NT2/D1 (cell line): ENCODE measurements around the gene KIDINS220.

Experiments used
- DNase-seq: peaks from one replicate; pipeline ENCODE4 v3.0.0-alpha.2; 2011; ENCODE audit warnings: low read depth, low spot score
- H3K27me3 ChIP-seq: 2 replicates; pipeline ENCODE4 v1.6.0; 2011; ENCODE audit warnings: mild to moderate bottlenecking; ENCODE audit not compliant: insufficient read length, insufficient read depth
- H3K36me3 ChIP-seq: 2 replicates; pipeline ENCODE4 v1.6.1; 2011; ENCODE audit warnings: mild to moderate bottlenecking, low read length, mixed read lengths; ENCODE audit not compliant: insufficient read depth, insufficient read length
- H3K4me1 ChIP-seq: 2 replicates; pipeline ENCODE4 v1.5.1; 2011; ENCODE audit not compliant: insufficient read depth, insufficient read length
- H3K4me3 ChIP-seq: 2 replicates; pipeline ENCODE4 v1.5.1; 2011; ENCODE audit warnings: low read depth; ENCODE audit not compliant: insufficient read length
- H3K9ac ChIP-seq: 2 replicates; pipeline ENCODE4 v1.6.0; 2011; ENCODE audit warnings: low read depth; ENCODE audit not compliant: insufficient read length
- H3K9me3 ChIP-seq: 2 replicates; pipeline ENCODE4 v1.5.1; 2011; ENCODE audit warnings: mild to moderate bottlenecking, low read length; ENCODE audit not compliant: insufficient read depth
- SUZ12 ChIP-seq: IDR thresholded peaks from 2 replicates; pipeline ENCODE4 v1.6.1; 2011; ENCODE audit not compliant: insufficient read length, insufficient read depth; ENCODE audit errors: extremely low read depth
- YY1 ChIP-seq: IDR thresholded peaks from 2 replicates; pipeline ENCODE4 v1.6.1; 2011; ENCODE audit not compliant: insufficient read length, insufficient read depth
- ZNF274 ChIP-seq: IDR thresholded peaks from 2 replicates; pipeline ENCODE4 v1.6.1; 2011; ENCODE audit warnings: mild to moderate bottlenecking, low read depth, low read length

Gene KIDINS220

DNA sequence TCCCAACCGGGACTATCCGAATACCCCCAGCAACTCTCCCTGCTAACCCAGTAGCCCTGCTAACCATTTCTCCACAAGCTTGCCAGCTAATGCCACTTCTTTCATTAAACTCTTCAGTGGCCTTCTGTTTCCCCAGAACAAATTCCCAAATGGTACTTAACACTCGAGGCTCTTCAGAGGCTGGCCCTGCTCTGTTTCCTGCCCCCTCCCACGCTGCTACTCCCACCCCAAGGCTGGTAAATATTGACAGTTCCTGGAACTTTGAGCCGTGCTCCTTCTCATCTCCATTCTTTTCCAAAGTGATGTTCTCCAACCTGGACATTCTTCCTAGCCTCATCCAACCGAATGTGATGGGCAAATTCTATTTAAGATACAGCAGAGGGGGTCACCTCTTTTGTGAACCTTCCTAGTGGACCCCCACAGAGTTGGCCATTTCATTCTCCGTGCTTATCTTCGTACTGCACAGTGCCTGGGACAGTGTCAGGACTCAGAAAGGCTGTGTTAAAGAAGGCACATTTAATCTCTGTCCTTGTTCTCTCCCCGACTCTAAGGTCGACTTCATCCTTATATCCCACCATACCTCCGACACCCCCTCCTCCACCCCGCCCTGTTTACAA is 3.2 kb upstream of the KIDINS220 start:
- Histone ChIP-seq H3K36me3 (no peaks in the 10 kb centered on the region), H3K4me1 (no peaks in the 10 kb centered on the region), H3K9ac (no peak overlapping the region), H3K27me3 (no peaks in the 10 kb centered on the region), H3K9me3 (no peaks in the 10 kb centered on the region), H3K4me3 (no peak overlapping the region)
- TF ChIP-seq YY1 (no peak), ZNF274 (no peak), SUZ12 (no peak)
- DNase-seq: no peak

DNA sequence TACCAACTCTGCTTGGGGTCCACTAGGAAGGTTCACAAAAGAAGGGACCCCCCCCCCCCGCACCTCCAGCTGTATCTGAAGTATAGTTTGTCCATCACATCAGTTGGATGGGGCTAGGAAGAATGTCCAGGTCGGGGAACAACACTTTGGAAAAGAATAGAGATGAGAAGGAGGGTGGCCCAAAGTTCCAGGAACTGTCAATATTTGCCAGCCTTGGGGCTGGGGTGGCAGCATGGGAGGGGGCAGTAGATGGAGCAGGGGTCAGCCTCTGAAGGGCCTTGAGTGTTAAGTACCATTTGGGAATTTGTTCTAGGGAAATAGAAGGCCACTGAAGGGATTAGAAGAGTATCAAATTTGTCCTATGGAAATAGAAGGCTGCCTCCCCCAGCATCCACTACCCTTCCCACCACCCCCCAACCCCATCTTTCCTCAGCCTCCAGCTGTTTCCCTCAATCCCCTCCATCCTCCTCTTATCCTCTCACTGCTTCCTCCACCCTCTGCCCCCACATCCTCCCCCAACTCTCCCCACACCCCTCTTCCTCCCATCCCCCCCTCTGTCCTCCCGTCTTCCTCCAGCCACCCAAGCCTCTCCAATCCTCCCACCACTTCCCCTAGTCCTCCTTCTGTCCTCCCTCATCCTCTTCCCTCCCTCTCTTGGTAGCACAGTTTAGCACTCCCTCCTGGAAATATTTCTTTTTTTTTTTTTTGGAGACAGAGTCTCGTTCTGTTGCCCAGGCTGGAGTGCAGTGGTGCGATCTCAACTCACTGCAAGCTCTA is 2.0 kb upstream of the KIDINS220 start:
- H3K4me1 ChIP-seq: no peaks in the 10 kb centered on the region
- H3K4me3 ChIP-seq: no peak overlapping the region
- no peak overlapping the region for H3K9ac ChIP-seq
- no peak for DNase-seq
- no peaks in the 10 kb centered on the region for H3K27me3 ChIP-seq
- H3K9me3 ChIP-seq: no peaks in the 10 kb centered on the region
- H3K36me3 ChIP-seq: no peaks in the 10 kb centered on the region
- TF ChIP-seq ZNF274 (no peak), SUZ12 (no peak), YY1 (no peak)

DNA sequence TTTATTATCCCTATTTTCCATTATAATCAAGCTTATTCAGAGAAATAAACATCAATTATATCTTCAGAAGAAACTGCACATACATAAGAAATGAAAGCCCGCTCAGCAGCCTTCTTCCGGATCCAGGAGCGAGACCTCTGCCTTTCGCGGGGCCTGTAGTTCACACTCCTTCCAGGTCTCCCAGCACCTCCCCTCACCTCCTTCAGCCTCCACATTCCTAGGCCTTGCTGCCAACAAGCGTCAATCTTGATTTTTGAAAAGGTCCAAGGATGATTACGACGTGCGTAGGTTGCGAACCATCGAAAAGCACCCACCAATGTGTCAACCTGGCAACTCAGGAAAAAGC is 355 bp upstream of the KIDINS220 start:
- Histone ChIP-seq H3K4me1 (no peaks in the 10 kb centered on the region), H3K9ac (no peak overlapping the region), H3K36me3 (no peaks in the 10 kb centered on the region), H3K9me3 (no peaks in the 10 kb centered on the region), H3K4me3 (no peak overlapping the region), H3K27me3 (no peaks in the 10 kb centered on the region)
- no peak for TF ChIP-seq SUZ12
- no peak for TF ChIP-seq ZNF274
- TF ChIP-seq YY1: no peak
- DNase-seq: no peak

DNA sequence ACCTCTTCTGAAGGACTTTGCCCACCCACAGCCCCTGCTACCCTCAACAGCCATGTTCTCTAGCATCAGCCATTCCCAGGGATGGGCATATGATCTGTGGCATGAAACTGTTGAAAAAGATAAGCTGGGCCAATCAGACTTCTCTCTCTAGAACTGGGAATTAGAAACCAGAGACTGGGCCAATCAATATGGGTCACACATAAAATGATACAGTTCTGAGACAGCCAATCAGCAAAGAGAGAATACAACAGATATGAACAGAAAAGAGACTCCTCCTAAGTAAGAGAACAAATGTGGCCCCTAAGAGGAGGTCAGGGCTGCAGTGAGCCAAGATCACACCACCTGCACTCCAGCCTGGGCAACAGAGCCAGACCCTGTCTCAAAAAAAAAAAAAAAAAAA is 2.1 kb downstream of the KIDINS220 start:
- Histone ChIP-seq H3K9me3 (no peaks in the 10 kb centered on the region), H3K4me1 (no peaks in the 10 kb centered on the region), H3K27me3 (no peaks in the 10 kb centered on the region), H3K36me3 (no peaks in the 10 kb centered on the region), H3K9ac (no peak overlapping the region), H3K4me3 (no peak overlapping the region)
- TF ChIP-seq YY1 (no peak), SUZ12 (no peak), ZNF274 (no peak)
- DNase-seq: no peak

DNA sequence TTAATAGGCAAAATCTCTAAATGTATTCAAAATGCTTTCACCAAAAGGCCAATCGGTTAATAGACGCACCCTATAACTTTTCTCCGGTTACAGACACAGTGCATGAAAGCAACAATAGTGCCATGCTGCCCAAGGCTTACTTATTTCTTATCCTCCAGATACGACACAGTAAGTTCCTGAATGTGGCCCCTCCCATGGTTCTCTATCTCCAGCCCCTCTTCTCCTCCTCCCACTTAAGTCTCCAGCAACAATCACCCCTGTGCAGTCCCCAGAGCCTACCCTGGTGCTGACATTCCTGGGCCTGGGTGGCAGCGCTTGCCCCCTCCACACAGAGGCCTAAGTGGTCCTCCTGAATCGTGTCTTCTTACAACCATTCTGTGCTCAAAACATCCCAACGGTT is 3.6 kb downstream of the KIDINS220 start:
- Histone ChIP-seq H3K4me3 (no peak overlapping the region), H3K9me3 (no peaks in the 10 kb centered on the region), H3K36me3 (no peaks in the 10 kb centered on the region), H3K4me1 (no peaks in the 10 kb centered on the region), H3K27me3 (no peaks in the 10 kb centered on the region), H3K9ac (no peak overlapping the region)
- TF ChIP-seq YY1: no peak
- TF ChIP-seq SUZ12: no peak
- no peak for TF ChIP-seq ZNF274
- DNase-seq: no peak

DNA sequence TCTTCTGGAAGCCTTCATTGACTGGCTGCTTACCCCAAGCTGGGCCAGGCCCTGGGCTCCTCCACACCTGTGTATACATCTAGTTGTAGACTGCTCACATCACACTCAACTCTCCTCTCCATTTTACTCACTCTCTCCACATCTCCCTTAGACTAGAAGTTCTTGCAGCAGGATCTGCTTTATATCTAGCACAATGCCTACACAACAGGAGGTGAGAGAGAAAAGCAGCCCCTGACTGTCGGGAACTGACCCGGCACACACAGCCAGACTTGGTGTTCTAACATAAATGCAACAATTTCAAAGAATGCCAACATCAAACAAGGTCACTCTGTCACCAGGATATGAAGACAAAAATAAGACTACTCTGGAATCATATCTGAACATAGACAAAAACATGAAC is 5.9 kb downstream of the KIDINS220 start:
- TF ChIP-seq YY1: no peak
- no peak for TF ChIP-seq ZNF274
- Histone ChIP-seq H3K36me3 (no peaks in the 10 kb centered on the region), H3K4me1 (no peaks in the 10 kb centered on the region), H3K9me3 (no peaks in the 10 kb centered on the region), H3K4me3 (no peak overlapping the region), H3K27me3 (no peaks in the 10 kb centered on the region), H3K9ac (no peak overlapping the region)
- no peak for DNase-seq

DNA sequence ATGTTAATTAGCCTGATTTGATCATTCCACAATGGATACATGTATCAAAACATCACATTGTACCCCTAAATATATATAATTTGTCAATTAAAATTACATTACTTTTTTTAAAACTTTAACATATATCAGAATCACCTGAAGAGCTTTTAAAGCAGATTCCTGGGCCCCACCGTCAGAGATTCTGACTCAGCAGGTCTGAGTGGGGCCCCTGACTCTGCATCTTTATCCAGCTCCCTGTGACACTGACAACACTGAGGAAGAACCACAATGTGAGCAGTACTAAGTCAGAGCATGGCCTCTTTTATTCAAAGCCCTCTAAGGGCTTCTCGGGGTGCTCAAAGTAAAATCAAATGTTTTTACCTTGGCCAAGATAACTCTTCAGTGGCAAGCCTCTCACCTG is 9.7 kb downstream of the KIDINS220 start:
- Histone ChIP-seq H3K27me3 (no peaks in the 10 kb centered on the region), H3K4me1 (no peaks in the 10 kb centered on the region), H3K4me3 (no peak overlapping the region), H3K36me3 (peaks cover 7% of the 10 kb centered on the region), H3K9me3 (no peaks in the 10 kb centered on the region), H3K9ac (no peak overlapping the region)
- DNase-seq: no peak
- TF ChIP-seq ZNF274 (no peak), SUZ12 (no peak), YY1 (no peak)
